Activated CD4-positive, alpha-beta T cell treated with anti-CD3 and anti-CD28 coated beads for 4 hours (primary cell): ENCODE data around the gene KIF14.
"Not testable (repeated sequence)": the region's sequence is repeated elsewhere in the genome, so short reads cannot be mapped to it uniquely, and the experiment has no call there.

ENCODE experiments used
- DNase-seq, 2 donors: peaks; one replicate each; pipeline ENCODE4 v3.0.0-alpha.2; 2020

The KIF14 gene

GRCh38 chr1:200535605-200536004 is 84.9 kb downstream of the KIF14 start:
- DNase-seq: peak in 1 of 2 donors; percentile 8

GRCh38 chr1:200530623-200531261 is 89.8 kb downstream of the KIF14 start:
- DNase-seq: peak; percentile 9 to 14

DNA sequence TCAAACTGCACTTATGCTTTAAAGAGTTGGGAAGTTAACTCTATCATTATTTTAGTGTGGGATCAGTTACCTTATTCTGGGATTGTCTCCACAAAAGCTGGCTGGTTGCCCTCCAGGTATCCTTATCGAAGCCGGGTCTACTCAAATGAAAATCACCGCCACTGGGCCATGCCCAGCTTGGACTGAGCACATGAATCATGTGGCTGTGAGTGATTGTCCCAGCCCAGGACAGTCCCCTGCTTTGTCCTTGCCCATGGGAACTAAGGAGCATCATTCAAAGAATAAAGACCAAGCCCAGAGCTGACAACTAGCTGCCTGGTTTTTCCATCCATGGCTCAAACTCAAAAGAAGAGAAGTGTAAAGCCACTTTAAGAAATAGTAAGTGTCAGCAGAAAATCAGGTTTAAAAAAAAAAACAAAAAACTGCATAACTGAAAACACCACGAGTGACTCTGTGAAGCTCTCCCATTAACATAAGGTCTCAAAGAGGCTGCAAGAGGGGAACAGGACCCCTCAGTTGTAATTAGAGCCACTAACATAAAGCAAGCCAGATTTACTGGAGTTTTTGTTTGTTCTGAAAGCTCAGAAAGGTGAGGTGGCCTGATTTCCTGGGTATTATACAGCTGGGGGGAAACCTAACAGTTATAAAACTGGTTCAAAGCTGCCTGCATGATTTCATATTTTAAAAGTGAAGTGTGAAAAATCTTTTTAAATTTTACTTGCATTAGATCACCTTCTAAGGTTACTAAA is 91.5 kb downstream of the KIF14 start:
- no peak for DNase-seq

DNA sequence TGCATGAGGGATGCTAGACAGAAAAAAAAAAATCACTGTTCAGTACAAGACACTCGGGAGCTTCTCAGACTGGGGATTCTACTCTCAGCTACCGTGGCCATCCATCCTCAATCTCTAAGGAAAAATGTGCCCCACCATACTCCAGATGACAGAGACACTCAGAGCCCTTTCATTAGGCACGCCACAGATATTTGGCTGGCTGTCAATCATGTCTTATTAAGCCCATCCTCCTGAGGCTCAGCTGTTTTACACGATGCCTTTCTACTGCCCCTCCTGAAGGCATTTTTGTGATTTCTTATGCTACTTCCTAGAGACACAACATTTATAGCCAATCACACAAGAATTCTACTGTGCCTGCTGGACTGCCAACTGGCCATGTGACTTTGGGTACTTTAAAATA is 92.9 kb downstream of the KIF14 start:
- no peak for DNase-seq

GRCh38 chr1:200526709-200527612 is 93.6 kb downstream of the KIF14 start:
- no peak for DNase-seq

DNA sequence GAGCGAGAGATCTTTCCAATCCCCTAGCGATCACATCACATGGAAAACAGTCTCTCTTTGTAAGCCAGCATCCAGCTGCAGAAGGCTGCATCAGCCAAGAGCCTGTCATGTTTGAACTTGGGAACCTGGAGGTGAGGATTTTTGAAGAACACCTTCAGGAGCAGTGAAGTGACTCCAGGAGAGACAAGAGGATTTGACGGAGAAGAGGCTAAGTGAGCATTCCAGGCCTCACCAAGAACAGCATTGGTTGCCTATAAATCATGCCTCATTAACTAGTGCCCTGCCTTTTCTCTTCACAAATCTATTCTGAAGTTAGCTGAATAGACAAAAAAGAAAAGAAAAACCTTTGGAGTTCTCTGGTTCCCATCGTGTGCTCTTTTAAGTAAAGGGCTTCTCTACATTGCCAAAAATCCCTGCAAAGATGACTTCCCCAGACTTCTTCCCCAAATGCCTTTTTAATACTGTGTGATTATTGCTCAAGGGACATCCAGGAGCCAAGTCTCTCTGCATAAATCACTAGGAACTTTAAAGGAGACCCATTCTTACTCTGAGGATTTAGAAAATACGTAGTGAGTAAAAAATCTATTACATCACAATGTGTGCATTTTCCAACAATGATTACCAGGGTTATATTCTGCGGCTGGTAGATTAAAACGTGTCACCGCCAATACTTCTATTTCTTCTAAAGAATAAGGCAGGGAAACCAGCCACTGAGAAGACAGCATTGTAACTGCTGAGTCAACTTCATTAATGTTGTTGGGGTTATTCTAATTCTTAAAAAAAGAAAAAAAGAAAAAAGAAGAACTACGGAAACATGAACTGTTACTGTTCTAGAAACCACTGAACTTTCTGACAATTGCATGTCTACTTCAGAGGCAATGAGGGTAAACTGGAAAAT is 95.2 kb downstream of the KIF14 start:
- no peak for DNase-seq

GRCh38 chr1:200524551-200524950 is 96.0 kb downstream of the KIF14 start:
- DNase-seq: not testable (repeated sequence)

GRCh38 chr1:200524092-200524491 is 96.5 kb downstream of the KIF14 start:
- DNase-seq: no peak

DNA sequence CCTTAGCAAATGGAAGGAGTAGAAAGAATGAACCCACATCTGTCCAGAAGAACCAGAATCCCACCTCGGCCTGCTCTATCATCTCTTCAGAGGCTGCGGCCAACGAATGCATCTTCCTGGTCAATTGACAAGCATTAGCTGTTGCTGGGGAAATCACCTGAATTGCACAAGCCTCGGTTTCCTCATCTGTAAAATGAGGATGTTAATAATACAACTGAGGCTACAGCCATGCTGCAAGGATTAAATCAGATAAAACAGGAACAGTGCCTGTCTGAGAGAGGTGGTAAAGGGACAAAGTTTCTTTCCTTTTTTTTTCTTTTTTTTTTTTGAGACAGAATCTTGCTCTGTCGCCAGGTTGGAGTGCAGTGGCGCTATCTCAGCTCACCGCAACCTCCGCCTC is 99.8 kb downstream of the KIF14 start:
- no peak for DNase-seq

DNA sequence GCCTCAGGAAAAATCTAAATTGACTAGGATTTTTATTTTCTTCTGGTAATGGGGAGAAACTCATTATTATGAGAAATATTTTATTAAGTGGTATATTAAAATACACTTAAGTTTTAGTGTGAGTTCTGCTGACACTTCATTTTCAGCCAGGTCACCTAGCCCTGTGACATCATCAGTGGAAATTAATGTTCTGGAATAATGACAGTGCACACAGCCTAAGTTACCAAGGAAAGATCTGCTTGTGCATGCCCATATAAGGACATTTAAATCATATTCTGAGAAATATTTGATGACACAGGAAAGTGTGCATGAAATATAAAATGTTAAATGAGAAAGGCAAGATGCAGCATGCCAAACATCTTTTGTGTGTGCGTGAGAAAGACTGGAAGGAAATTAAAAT is 102.0 kb downstream of the KIF14 start:
- DNase-seq: no peak

DNA sequence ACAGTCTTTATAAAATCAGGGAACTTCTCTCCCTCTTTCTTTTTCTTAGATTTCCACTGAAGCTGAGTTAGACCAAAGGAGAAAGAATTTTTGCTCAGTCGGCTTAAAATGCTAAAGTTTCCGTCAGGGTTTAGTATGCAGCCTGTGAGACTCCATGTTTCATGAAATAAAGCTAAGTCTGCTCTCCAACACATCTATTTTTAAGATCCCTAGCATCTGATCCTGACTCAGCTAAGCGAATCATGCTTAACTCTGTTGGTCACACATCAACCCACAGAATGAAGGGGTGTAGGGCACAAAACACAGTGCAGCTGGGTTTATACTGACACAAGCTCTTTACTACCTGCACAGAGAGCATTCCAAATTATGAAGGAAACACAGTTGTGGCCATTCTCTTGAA is 108.4 kb downstream of the KIF14 start:
- DNase-seq: no peak

DNA sequence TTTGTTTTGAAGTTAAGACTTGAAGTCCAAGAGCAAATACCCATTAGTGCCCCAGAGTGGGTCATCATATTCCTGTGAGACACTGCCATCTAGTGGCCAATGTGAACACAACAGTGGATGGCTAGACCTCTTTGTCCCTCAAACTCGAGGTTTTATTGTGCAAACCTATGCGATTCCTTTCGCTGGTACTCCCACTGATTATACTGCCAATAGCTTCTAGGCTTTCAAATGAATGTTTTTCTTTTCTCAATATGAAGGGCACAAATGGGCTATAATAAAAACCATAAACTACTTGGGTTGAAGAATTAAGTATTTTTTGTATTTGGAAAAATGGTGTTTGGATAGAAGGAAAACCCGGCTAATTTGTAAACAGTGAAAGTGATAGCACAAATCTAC is 110.3 kb downstream of the KIF14 start:
- DNase-seq: peak; percentile 54 to 75

DNA sequence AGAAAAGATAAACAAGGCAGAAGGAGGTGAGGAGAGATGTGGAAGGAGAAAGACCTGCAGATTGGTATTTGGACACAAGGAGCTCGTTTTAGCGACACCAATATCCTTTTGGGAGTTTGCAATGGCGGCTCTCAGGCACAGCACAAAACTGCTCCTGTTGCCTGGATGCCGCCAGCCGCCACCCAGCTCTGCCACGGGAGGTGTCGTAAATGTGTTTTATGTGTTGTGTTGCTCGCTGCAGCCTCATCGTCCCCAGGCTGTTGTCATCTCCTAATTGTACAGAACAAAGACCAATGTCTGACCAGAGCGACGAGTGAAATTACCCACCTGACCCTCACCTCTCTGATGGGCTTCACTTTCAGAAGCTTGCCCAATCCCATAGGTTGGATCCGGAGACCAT is 114.1 kb downstream of the KIF14 start:
- no peak for DNase-seq

DNA sequence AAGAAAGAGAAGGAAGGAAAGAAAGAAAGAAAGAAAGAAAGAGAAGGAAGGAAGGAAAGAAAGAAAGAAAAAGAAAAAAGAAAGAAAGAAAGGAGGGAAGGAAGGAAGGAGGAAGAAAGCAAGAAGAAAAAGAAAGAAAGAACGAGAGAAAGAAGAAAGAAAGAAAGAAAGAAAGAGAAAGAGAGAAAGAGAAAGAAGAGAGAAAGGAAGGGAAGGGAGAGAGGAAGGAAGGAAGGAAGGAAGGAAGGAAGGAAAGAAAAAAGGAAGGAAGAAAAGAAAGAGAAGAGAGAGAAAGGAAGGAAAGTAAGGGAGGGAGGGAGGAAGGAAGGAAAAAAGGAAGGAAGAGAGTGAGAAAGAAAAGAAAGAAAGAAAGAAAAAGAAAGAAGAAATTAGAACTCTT is 115.3 kb downstream of the KIF14 start:
- DNase-seq: no peak
